Right lobe of liver (tissue), 6 donors: Measurements from ENCODE around the gene PC. TPM values are rescaled to one million over a fixed set of nuclear protein-coding genes. Genes with fewer than 3 reads are reported as not detected.

ENCODE experiments used
- ATAC-seq, 4 donors: fragments of 200-7000 bp; cut with Tn5 transposase; one replicate each; pipeline ENCODE4 v1.9.1; 2020; ENCODE audit warnings: mild to moderate bottlenecking in 4 of 4, moderate library complexity in 4 of 4
- DNase-seq, 3 donors: peaks; one replicate each; pipeline ENCODE4 v3.0.0-alpha.2; 2020
- H3K27ac ChIP-seq, 3 donors: fragments of 200-600 bp; one replicate each; pipeline ENCODE4 v1.8.0; 2022
- H3K27me3 ChIP-seq, 2 donors: fragments of 200-600 bp; one replicate each; pipeline ENCODE4 v1.8.0; 2022
- H3K36me3 ChIP-seq, 4 donors: fragments of 200-600 bp; sonication (generic) in 1 of 4; one replicate each; pipeline versions ENCODE4 v1.5.1 to v1.8.0; 2017 to 2022; ENCODE audit warnings: control low read depth in 1 of 4
- H3K4me1 ChIP-seq, 4 donors: fragments of 200-600 bp; sonication (generic) in 1 of 4; one replicate each; pipeline versions ENCODE4 v1.5.1 to v1.8.0; 2017 to 2022; ENCODE audit warnings: control low read depth in 1 of 4
- H3K4me3 ChIP-seq, 3 donors: fragments of 200-600 bp; one replicate each; pipeline ENCODE4 v1.8.0; 2022
- H3K9me3 ChIP-seq, 4 donors: fragments of 200-600 bp; sonication (generic) in 1 of 4; one replicate each; pipeline versions ENCODE4 v1.5.1 to v1.8.0; 2017 to 2022; ENCODE audit warnings: control low read depth in 1 of 4
- CTCF ChIP-seq, 4 donors: fragments of 200-600 bp in 3 of 4; fragments of 450-650 bp in 1 of 4; IDR thresholded peaks; one replicate each; pipeline versions ENCODE4 v1.5.1 to v1.8.0; 2016 to 2022; ENCODE audit warnings: antibody characterized with exemption in 4 of 4, mild to moderate bottlenecking in 2 of 4
- POLR2A ChIP-seq: fragments of 450-650 bp; IDR thresholded peaks from one replicate; pipeline ENCODE4 v1.6.1; 2017; ENCODE audit warnings: antibody characterized with exemption, mild to moderate bottlenecking
- WGBS: methylation state at CpG from one replicate; pipeline ENCODE4 v1.1.6; 2018; ENCODE audit warnings: low coverage, low lambda C conversion rate; ENCODE audit not compliant: insufficient coverage; ENCODE audit errors: missing lambda C conversion rate; 5-methylcytosine and 5-hydroxymethylcytosine counted together
- intact Hi-C, 2 donors: fragments of 100-400 bp; cut with DNase I; formaldehyde crosslinking; loops; one replicate each; pipeline versions ENCODE4 v1.11.2 to v1.14.1; 2022
- total RNA-seq, 6 experiments: library from RNA; depleted of rRNA in 2 of 6; stranded (reverse); fragments of >200 nt in 2 of 6; fragmentation: NEBNext Ultra II Directional in 3 of 6; extraction: Animal tissue kit (Norgen Biotek cat#: 25700) in 3 of 6; gene quantifications; one replicate each; pipeline versions ENCODE4 v1.1.0 to v1.2.4, GENCODE V29; 2016 to 2023
- donor health status: DM: no; HTN: yes; CAD: no.
- donor health status: DM: no; HTN: no; CAD: no.
- donor health status: DM: no; HTN: no; CAD: no.
- donor health status: DM: no; HTN: yes; CAD: no.
- donor health status: DM: no; HTN: yes; CAD: no.

Gene PC
- total RNA-seq, 6 experiments from 2014 or later: 265 to 457 (median 317) TPM

GRCh38 chr11:66924272-66924671 lies 33.9 kb downstream of the PC start:
- no peak for DNase-seq
- no peaks in the 10 kb centered on the region for H3K36me3 ChIP-seq
- no peak overlapping the region for H3K27ac ChIP-seq
- WGBS: 100% methylated on average over 1 of the region's 1 CpG
- no peaks in the 10 kb centered on the region for H3K9me3 ChIP-seq
- TF ChIP-seq CTCF (IDR thresholded peaks at IDR 0.05) (no peak), POLR2A (no peak)
- H3K4me3 ChIP-seq: no peak overlapping the region
- no peaks in the 10 kb centered on the region for H3K27me3 ChIP-seq
- H3K4me1 ChIP-seq: peaks cover 0 to 7% (median 0%) of the 10 kb centered on the region in 4 donors
- no peak for ATAC-seq
- intact Hi-C loops: no loop called here

GRCh38 chr11:66922551-66922950 lies 35.6 kb downstream of the PC start:
- no peak for ATAC-seq
- H3K36me3 ChIP-seq: no peaks in the 10 kb centered on the region
- H3K4me1 ChIP-seq: peaks cover 0 to 7% (median 0%) of the 10 kb centered on the region in 4 donors
- intact Hi-C loops: no loop called here
- H3K27ac ChIP-seq: no peak overlapping the region
- DNase-seq: no peak
- H3K4me3 ChIP-seq: no peak overlapping the region
- no peak for TF ChIP-seq CTCF (IDR thresholded peaks at IDR 0.05)
- no peak for TF ChIP-seq POLR2A
- H3K9me3 ChIP-seq: no peaks in the 10 kb centered on the region
- no peaks in the 10 kb centered on the region for H3K27me3 ChIP-seq

- no peaks in the 10 kb centered on the region for H3K27me3 ChIP-seq
- TF ChIP-seq POLR2A (no peak), CTCF (IDR thresholded peaks at IDR 0.05) (no peak)
- DNase-seq (no peak), ATAC-seq (no peak)
- peaks cover 0 to 2% (median 0%) of the 10 kb centered on the region in 4 donors for H3K4me1 ChIP-seq
- no peaks in the 10 kb centered on the region for H3K9me3 ChIP-seq
- H3K36me3 ChIP-seq: no peaks in the 10 kb centered on the region
- WGBS: 74% methylated on average over 14 of the region's 18 CpGs
- no peak overlapping the region for H3K4me3 ChIP-seq
- H3K27ac ChIP-seq: no peak overlapping the region
- intact Hi-C loops: no loop called here
Observed at GRCh38 chr11:66920978-66921784, 37.0 kb downstream of the PC start.

GRCh38 chr11:66919923-66920322 lies 38.3 kb downstream of the PC start:
- H3K4me3 ChIP-seq: no peak overlapping the region
- no peaks in the 10 kb centered on the region for H3K27me3 ChIP-seq
- DNase-seq (no peak), ATAC-seq (no peak)
- no peak overlapping the region for H3K27ac ChIP-seq
- no peaks in the 10 kb centered on the region for H3K4me1 ChIP-seq
- WGBS: 79% methylated on average over 4 of the region's 6 CpGs
- intact Hi-C loops: no loop called here
- H3K9me3 ChIP-seq: no peaks in the 10 kb centered on the region
- no peak for TF ChIP-seq CTCF (IDR thresholded peaks at IDR 0.05)
- TF ChIP-seq POLR2A: no peak
- no peaks in the 10 kb centered on the region for H3K36me3 ChIP-seq
